Measurements from ENCODE around the gene PSME3.
"Not testable (repeated sequence)": the region's sequence is repeated elsewhere in the genome, so short reads cannot be mapped to it uniquely, and the experiment has no call there.

The PSME3 gene

GRCh38 chr17:42873932-42874695, 40.9 kb downstream of the PSME3 start:
- DNase-seq (ENCODE audit: extremely low read depth in 1 of 2, low read depth in 1 of 2), result not testable (repeated sequence)

GRCh38 chr17:42877037-42877436, 43.8 kb downstream of the PSME3 start:
- DNase-seq (ENCODE audit: extremely low read depth in 1 of 2, low read depth in 1 of 2), result no peak

GRCh38 chr17:42878123-42878880, 45.1 kb downstream of the PSME3 start:
- no peak for DNase-seq (ENCODE audit: extremely low read depth in 1 of 2, low read depth in 1 of 2)

GRCh38 chr17:42878924-42879595, 45.9 kb downstream of the PSME3 start:
- DNase-seq (ENCODE audit: extremely low read depth in 1 of 2, low read depth in 1 of 2), result no peak

- no peak for DNase-seq (ENCODE audit: extremely low read depth in 1 of 2, low read depth in 1 of 2)
Measured at GRCh38 chr17:42879596-42879985, 46.4 kb downstream of the PSME3 start.

- no peak for DNase-seq (ENCODE audit: extremely low read depth in 1 of 2, low read depth in 1 of 2)
Measured at GRCh38 chr17:42880776-42881310, 47.6 kb downstream of the PSME3 start.

GRCh38 chr17:42881706-42882105, 48.5 kb downstream of the PSME3 start:
- not testable (repeated sequence) for DNase-seq (ENCODE audit: extremely low read depth in 1 of 2, low read depth in 1 of 2)

GRCh38 chr17:42882166-42882565, 49.0 kb downstream of the PSME3 start:
- DNase-seq (ENCODE audit: extremely low read depth in 1 of 2, low read depth in 1 of 2), result no peak

GRCh38 chr17:42883802-42884558, 50.8 kb downstream of the PSME3 start:
- DNase-seq (ENCODE audit: extremely low read depth in 1 of 2, low read depth in 1 of 2), result no peak

GRCh38 chr17:42885806-42886205, 52.6 kb downstream of the PSME3 start:
- DNase-seq (ENCODE audit: extremely low read depth in 1 of 2, low read depth in 1 of 2), result not testable (repeated sequence)

GRCh38 chr17:42886283-42887176, 53.3 kb downstream of the PSME3 start:
- no peak for DNase-seq (ENCODE audit: extremely low read depth in 1 of 2, low read depth in 1 of 2)

- no peak for DNase-seq (ENCODE audit: extremely low read depth in 1 of 2, low read depth in 1 of 2)
Measured at GRCh38 chr17:42889809-42890208, 56.6 kb downstream of the PSME3 start.

- DNase-seq (ENCODE audit: extremely low read depth in 1 of 2, low read depth in 1 of 2), result no peak
Measured at GRCh38 chr17:42891539-42892152, 58.4 kb downstream of the PSME3 start.

GRCh38 chr17:42893359-42893758, 60.2 kb downstream of the PSME3 start:
- DNase-seq (ENCODE audit: extremely low read depth in 1 of 2, low read depth in 1 of 2), result no peak
